ENCODE results near the gene HBA1. TPM values are rescaled to one million over a fixed set of nuclear protein-coding genes. Genes with fewer than 3 reads are reported as not detected.

Gene HBA1
- total RNA-seq, 1 experiment from 2014 or later: 2.9 TPM

- peaks cover 7% of the 10 kb centered on the region for H3K4me1 Mint-ChIP-seq (ENCODE audit: insufficient read depth, unreplicated experiment)
- intact Hi-C loops (cut with micrococcal nuclease): no loop called here
- no peak for TF ChIP-seq CTCF (IDR thresholded peaks at IDR 0.05; ENCODE audit: unreplicated experiment)
- POLR2A ChIA-PET: interaction anchor here (0.6 kb wide), 1 partner anchor 96 kb away, joined by 4 read pairs; the partner anchor contains the start of gene LUC7L
- BruUV-seq (replicated peaks): no TSS peak
- no peaks in the 10 kb centered on the region for H3K27me3 Mint-ChIP-seq (ENCODE audit: insufficient read depth, unreplicated experiment)
- H3K27ac Mint-ChIP-seq (ENCODE audit: low read depth, unreplicated experiment): peak overlapping the region; percentile 7
- CTCF ChIA-PET: interaction anchor here (0.8 to 2.6 kb wide), 3 partner anchors 16 to 48 kb away, joined by 4 to 20 read pairs (median 6); no protein-coding TSS in a partner anchor
- no peak overlapping the region for H3K4me3 Mint-ChIP-seq (ENCODE audit: unreplicated experiment)
- no peaks in the 10 kb centered on the region for H3K9me3 Mint-ChIP-seq (ENCODE audit: unreplicated experiment)
- peaks cover 9% of the 10 kb centered on the region for H3K36me3 Mint-ChIP-seq (ENCODE audit: insufficient read depth, unreplicated experiment)
- no peak for DNase-seq (ENCODE audit: unreplicated experiment)
Observed at GRCh38 chr16:133716-134115, 42.8 kb upstream of the HBA1 start.

GRCh38 chr16:138049-138417 lies 38.4 kb upstream of the HBA1 start:
- DNase-seq (ENCODE audit: unreplicated experiment): peak; percentile 5
- intact Hi-C loops (cut with micrococcal nuclease): no loop called here
- H3K4me1 Mint-ChIP-seq (ENCODE audit: insufficient read depth, unreplicated experiment): no peaks in the 10 kb centered on the region
- peak overlapping the region; percentile 96 for H3K27ac Mint-ChIP-seq (ENCODE audit: low read depth, unreplicated experiment)
- ChIA-PET POLR2A (interaction anchor here (0.7 kb wide), 1 partner anchor 19 kb away, joined by 3 read pairs; no protein-coding TSS in a partner anchor), CTCF (interaction anchor here (0.7 to 1.2 kb wide), 2 partner anchors 31 to 416 kb away, joined by 4 read pairs; no protein-coding TSS in a partner anchor)
- no TSS peak for BruUV-seq (replicated peaks)
- no peaks in the 10 kb centered on the region for H3K9me3 Mint-ChIP-seq (ENCODE audit: unreplicated experiment)
- peaks cover 9% of the 10 kb centered on the region for H3K36me3 Mint-ChIP-seq (ENCODE audit: insufficient read depth, unreplicated experiment)
- no peak for TF ChIP-seq CTCF (IDR thresholded peaks at IDR 0.05; ENCODE audit: unreplicated experiment)
- no peaks in the 10 kb centered on the region for H3K27me3 Mint-ChIP-seq (ENCODE audit: insufficient read depth, unreplicated experiment)
- peak overlapping the region; percentile 92 for H3K4me3 Mint-ChIP-seq (ENCODE audit: unreplicated experiment)

- intact Hi-C loops (cut with micrococcal nuclease): no loop called here
- H3K4me1 Mint-ChIP-seq (ENCODE audit: insufficient read depth, unreplicated experiment): no peaks in the 10 kb centered on the region
- H3K9me3 Mint-ChIP-seq (ENCODE audit: unreplicated experiment): no peaks in the 10 kb centered on the region
- ChIA-PET POLR2A (interaction anchor here (0.7 kb wide), 1 partner anchor 47 kb away, joined by 3 read pairs; no protein-coding TSS in a partner anchor), CTCF (interaction anchor here (0.7 kb wide), 1 partner anchor 33 kb away, joined by 4 read pairs; no protein-coding TSS in a partner anchor)
- H3K27me3 Mint-ChIP-seq (ENCODE audit: insufficient read depth, unreplicated experiment): no peaks in the 10 kb centered on the region
- H3K36me3 Mint-ChIP-seq (ENCODE audit: insufficient read depth, unreplicated experiment): peaks cover 9% of the 10 kb centered on the region
- no peak overlapping the region for H3K27ac Mint-ChIP-seq (ENCODE audit: low read depth, unreplicated experiment)
- peak overlapping the region; percentile 92 for H3K4me3 Mint-ChIP-seq (ENCODE audit: unreplicated experiment)
- TF ChIP-seq CTCF (IDR thresholded peaks at IDR 0.05; ENCODE audit: unreplicated experiment): no peak
- no peak for DNase-seq (ENCODE audit: unreplicated experiment)
- BruUV-seq (replicated peaks): no TSS peak
Observed at GRCh38 chr16:140175-140857, 36.2 kb upstream of the HBA1 start.

- Mint-ChIP-seq H3K27ac (ENCODE audit: low read depth, unreplicated experiment) (no peak overlapping the region), H3K9me3 (ENCODE audit: unreplicated experiment) (no peaks in the 10 kb centered on the region), H3K4me3 (ENCODE audit: unreplicated experiment) (no peak overlapping the region), H3K27me3 (ENCODE audit: insufficient read depth, unreplicated experiment) (no peaks in the 10 kb centered on the region), H3K4me1 (ENCODE audit: insufficient read depth, unreplicated experiment) (no peaks in the 10 kb centered on the region), H3K36me3 (ENCODE audit: insufficient read depth, unreplicated experiment) (no peaks in the 10 kb centered on the region)
- intact Hi-C loops (cut with micrococcal nuclease): no loop called here
- DNase-seq (ENCODE audit: unreplicated experiment): no peak
- CTCF ChIA-PET: interaction anchor here (0.7 to 1.5 kb wide), 3 partner anchors 9 to 35 kb away, joined by 3 to 8 read pairs (median 4); no protein-coding TSS in a partner anchor
- no peak for TF ChIP-seq CTCF (IDR thresholded peaks at IDR 0.05; ENCODE audit: unreplicated experiment)
- POLR2A ChIA-PET: interaction anchor here (0.8 kb wide), 1 partner anchor 86 kb away, joined by 5 read pairs; no protein-coding TSS in a partner anchor
- no TSS peak for BruUV-seq (replicated peaks)
Observed at GRCh38 chr16:142405-142967, 34.0 kb upstream of the HBA1 start.
